Neural cell (in vitro differentiated cells): ENCODE results near the gene C16orf96. TPM values are rescaled to one million over a fixed set of nuclear protein-coding genes. Genes with fewer than 3 reads are reported as not detected.

Source experiments
- H2AFZ ChIP-seq: fragments of 200-600, 300-800 bp; sonication (generic), shearing (Covaris generic); 2 replicates; pipeline ENCODE4 v1.6.0; 2014; ENCODE audit warnings: low read depth, mild to moderate bottlenecking, antibody characterized with exemption, low read length, moderate library complexity
- H3F3A ChIP-seq: fragments of 200-600 bp; shearing (Covaris generic); 2 replicates; pipeline ENCODE4 v1.6.1; 2016; ENCODE audit warnings: mild to moderate bottlenecking, moderate library complexity, mixed read lengths, antibody characterized with exemption, low read length; ENCODE audit not compliant: insufficient read depth, poor library complexity, severe bottlenecking
- H3K27ac ChIP-seq: fragments of 200-600, 300-800 bp; sonication (generic), shearing (Covaris generic); 2 replicates; pipeline ENCODE4 v1.5.1; 2014; ENCODE audit warnings: mild to moderate bottlenecking, low read length, moderate library complexity
- H3K27me3 ChIP-seq: fragments of 300-800, 200-600 bp; sonication (generic), shearing (Covaris generic); 2 replicates; pipeline ENCODE4 v1.6.0; 2014; ENCODE audit warnings: mild to moderate bottlenecking, low read depth, low read length, moderate library complexity; ENCODE audit not compliant: insufficient read depth
- H3K36me3 ChIP-seq: fragments of 300-800, 200-600 bp; sonication (generic), shearing (Covaris generic); 2 replicates; pipeline ENCODE4 v1.5.1; 2014; ENCODE audit warnings: mild to moderate bottlenecking, antibody characterized with exemption, low read length, moderate library complexity; ENCODE audit not compliant: insufficient read depth
- H3K4me2 ChIP-seq: fragments of 300-800, 200-600 bp; sonication (generic), shearing (Covaris generic); 2 replicates; pipeline ENCODE4 v1.6.0; 2014; ENCODE audit warnings: mild to moderate bottlenecking, low read length
- H3K4me3 ChIP-seq: fragments of 300-800, 200-600 bp; sonication (generic), shearing (Covaris generic); 2 replicates; pipeline ENCODE4 v1.5.1; 2014; ENCODE audit warnings: mild to moderate bottlenecking, low read length, moderate library complexity
- H3K79me2 ChIP-seq: fragments of 200-600 bp; shearing (Covaris generic); replicated peaks from 2 replicates; pipeline ENCODE4 v1.6.0; 2014; ENCODE audit warnings: mild to moderate bottlenecking, low read length, moderate library complexity; ENCODE audit not compliant: insufficient read depth
- H3K9ac ChIP-seq: fragments of 300-800, 200-600 bp; sonication (generic), shearing (Covaris generic); 2 replicates; pipeline ENCODE4 v1.6.1; 2016; ENCODE audit warnings: mild to moderate bottlenecking, low read length, mixed read lengths
- H3K9me2 ChIP-seq: fragments of 200-600 bp; shearing (Covaris generic); 2 replicates; pipeline ENCODE4 v1.6.1; 2016; ENCODE audit warnings: mild to moderate bottlenecking, low read length, mixed read lengths; ENCODE audit not compliant: insufficient read depth
- H3K9me3 ChIP-seq: fragments of 200-600, 300-800 bp; sonication (generic), shearing (Covaris generic); 2 replicates; pipeline ENCODE4 v1.6.1; 2016; ENCODE audit warnings: mild to moderate bottlenecking, mixed run types, low read length, moderate library complexity, mixed read lengths
- H4K20me1 ChIP-seq: fragments of 200-600 bp; shearing (Covaris generic); 2 replicates; pipeline ENCODE4 v1.6.1; 2016; ENCODE audit warnings: mild to moderate bottlenecking, mixed run types; ENCODE audit not compliant: insufficient read depth
- CTCF ChIP-seq: fragments of 450-650 bp; IDR thresholded peaks from 2 replicates; pipeline ENCODE4 v1.5.1; 2014; ENCODE audit warnings: antibody characterized with exemption, mild to moderate bottlenecking, moderate library complexity; ENCODE audit not compliant: poor library complexity, severe bottlenecking
- EP300 ChIP-seq: fragments of 450-650 bp; conservative IDR thresholded peaks from 2 replicates; pipeline ENCODE4 v1.6.1; 2014; ENCODE audit warnings: antibody characterized with exemption, mild to moderate bottlenecking, moderate library complexity; ENCODE audit not compliant: poor library complexity, severe bottlenecking
- EZH2 ChIP-seq: fragments of 200-600, 300-800 bp; shearing (Covaris generic), sonication (generic); IDR thresholded peaks from 2 replicates; pipeline ENCODE4 v1.6.1; 2014; ENCODE audit warnings: antibody characterized with exemption, low read length, borderline replicate concordance, mild to moderate bottlenecking; ENCODE audit not compliant: insufficient read depth, poor library complexity, severe bottlenecking
- MXI1 ChIP-seq: fragments of 450-650 bp; conservative IDR thresholded peaks from 2 replicates; pipeline ENCODE4 v1.6.1; 2014; ENCODE audit warnings: antibody characterized with exemption, mild to moderate bottlenecking; ENCODE audit not compliant: poor library complexity, severe bottlenecking
- POLR2AphosphoS5 ChIP-seq: IDR thresholded peaks from 2 replicates; pipeline ENCODE4 v1.6.1; 2012
- RAD21 ChIP-seq: fragments of 450-650 bp; conservative IDR thresholded peaks from 2 replicates; pipeline ENCODE4 v1.6.1; 2014; ENCODE audit warnings: antibody characterized with exemption, mild to moderate bottlenecking, moderate library complexity
- SMC3 ChIP-seq: fragments of 450-650 bp; conservative IDR thresholded peaks from 2 replicates; pipeline ENCODE4 v1.6.1; 2014; ENCODE audit warnings: antibody characterized with exemption, mild to moderate bottlenecking, moderate library complexity; ENCODE audit not compliant: poor library complexity
- TAF1 ChIP-seq: IDR thresholded peaks from 2 replicates; pipeline ENCODE4 v1.6.1; 2012; ENCODE audit warnings: low read depth
- polyA plus RNA-seq: library from polyadenylated mRNA; depleted of rRNA; stranded (reverse); fragments of >200 nt; gene quantifications from 2 replicates; pipeline ENCODE4 v1.2.3, GENCODE V29; 2014
- TF ChIP-seq, protein P1 (sequence below): IDR thresholded peaks from 2 replicates; pipeline ENCODE4 v1.6.1; 2012; ENCODE audit warnings: borderline replicate concordance

Gene C16orf96
- polyA plus RNA-seq, 1 donor from 2014 or later: 0.21 TPM

DNA sequence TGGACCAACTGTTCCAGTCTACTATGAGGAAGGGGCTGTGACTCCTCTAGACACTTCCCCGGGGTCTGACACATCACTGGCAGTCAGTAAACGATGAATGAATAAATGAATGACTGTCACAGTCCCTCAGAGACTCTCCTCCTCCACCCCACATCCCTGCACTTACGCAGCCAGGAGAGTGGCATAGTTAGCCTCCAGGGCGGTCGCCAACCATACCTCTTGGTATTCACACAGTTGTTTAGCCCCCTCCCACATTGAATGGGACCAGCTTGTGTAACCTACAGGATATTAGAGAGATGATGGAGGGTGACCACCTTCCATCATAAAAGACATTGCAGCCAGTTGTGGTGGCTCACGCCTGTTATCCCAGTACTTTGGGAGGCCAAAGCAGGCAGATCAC, 32.8 kb downstream of the C16orf96 start:
- Histone ChIP-seq H3K9me2 (no peaks in the 10 kb centered on the region), H3K4me3 (no peak overlapping the region), H3K36me3 (no peaks in the 10 kb centered on the region), H4K20me1 (no peaks in the 10 kb centered on the region), H3K27ac (no peak overlapping the region), H2AFZ (no peak overlapping the region), H3K79me2 (no peaks in the 10 kb centered on the region), H3K27me3 (no peaks in the 10 kb centered on the region), H3K9ac (no peak overlapping the region), H3K9me3 (no peaks in the 10 kb centered on the region), H3F3A (no peaks in the 10 kb centered on the region), H3K4me2 (no peak overlapping the region)
- TF ChIP-seq, protein P1, sequence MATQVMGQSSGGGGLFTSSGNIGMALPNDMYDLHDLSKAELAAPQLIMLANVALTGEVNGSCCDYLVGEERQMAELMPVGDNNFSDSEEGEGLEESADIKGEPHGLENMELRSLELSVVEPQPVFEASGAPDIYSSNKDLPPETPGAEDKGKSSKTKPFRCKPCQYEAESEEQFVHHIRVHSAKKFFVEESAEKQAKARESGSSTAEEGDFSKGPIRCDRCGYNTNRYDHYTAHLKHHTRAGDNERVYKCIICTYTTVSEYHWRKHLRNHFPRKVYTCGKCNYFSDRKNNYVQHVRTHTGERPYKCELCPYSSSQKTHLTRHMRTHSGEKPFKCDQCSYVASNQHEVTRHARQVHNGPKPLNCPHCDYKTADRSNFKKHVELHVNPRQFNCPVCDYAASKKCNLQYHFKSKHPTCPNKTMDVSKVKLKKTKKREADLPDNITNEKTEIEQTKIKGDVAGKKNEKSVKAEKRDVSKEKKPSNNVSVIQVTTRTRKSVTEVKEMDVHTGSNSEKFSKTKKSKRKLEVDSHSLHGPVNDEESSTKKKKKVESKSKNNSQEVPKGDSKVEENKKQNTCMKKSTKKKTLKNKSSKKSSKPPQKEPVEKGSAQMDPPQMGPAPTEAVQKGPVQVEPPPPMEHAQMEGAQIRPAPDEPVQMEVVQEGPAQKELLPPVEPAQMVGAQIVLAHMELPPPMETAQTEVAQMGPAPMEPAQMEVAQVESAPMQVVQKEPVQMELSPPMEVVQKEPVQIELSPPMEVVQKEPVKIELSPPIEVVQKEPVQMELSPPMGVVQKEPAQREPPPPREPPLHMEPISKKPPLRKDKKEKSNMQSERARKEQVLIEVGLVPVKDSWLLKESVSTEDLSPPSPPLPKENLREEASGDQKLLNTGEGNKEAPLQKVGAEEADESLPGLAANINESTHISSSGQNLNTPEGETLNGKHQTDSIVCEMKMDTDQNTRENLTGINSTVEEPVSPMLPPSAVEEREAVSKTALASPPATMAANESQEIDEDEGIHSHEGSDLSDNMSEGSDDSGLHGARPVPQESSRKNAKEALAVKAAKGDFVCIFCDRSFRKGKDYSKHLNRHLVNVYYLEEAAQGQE: no peak
- no peak for TF ChIP-seq TAF1
- TF ChIP-seq RAD21: no peak
- no peak for TF ChIP-seq EZH2
- no peak for TF ChIP-seq SMC3

- no peak overlapping the region for H2AFZ ChIP-seq
- H3K9me2 ChIP-seq: no peaks in the 10 kb centered on the region
- H3K9me3 ChIP-seq: no peaks in the 10 kb centered on the region
- no peak overlapping the region for H3K4me2 ChIP-seq
- H4K20me1 ChIP-seq: no peaks in the 10 kb centered on the region
- no peaks in the 10 kb centered on the region for H3F3A ChIP-seq
- no peaks in the 10 kb centered on the region for H3K27me3 ChIP-seq
- H3K79me2 ChIP-seq: no peaks in the 10 kb centered on the region
- no peak overlapping the region for H3K9ac ChIP-seq
- H3K4me3 ChIP-seq: no peak overlapping the region
- no peak overlapping the region for H3K27ac ChIP-seq
- no peaks in the 10 kb centered on the region for H3K36me3 ChIP-seq
- TF ChIP-seq EZH2 (no peak), CTCF (no peak), SMC3 (no peak), POLR2AphosphoS5 (no peak), MXI1 (no peak), TAF1 (no peak), EP300 (no peak), RAD21 (no peak)
- TF ChIP-seq, protein P1: no peak
Observed at GRCh38 chr16:4591191-4591590, 35.1 kb downstream of the C16orf96 start.
